Liver (tissue), 9 donors: ENCODE measurements around the gene CDC6. TPM values are rescaled to one million over a fixed set of nuclear protein-coding genes. Genes with fewer than 3 reads are reported as not detected.
"Not testable (repeated sequence)": the region's sequence is repeated elsewhere in the genome, so short reads cannot be mapped to it uniquely, and the experiment has no call there.

Experiments
- DNase-seq: peaks from one replicate; pipeline ENCODE4 v3.0.0-alpha.2; 2017; ENCODE audit warnings: low spot score
- H3K27ac ChIP-seq, 2 donors: one replicate each; pipeline ENCODE4 v1.7.0; 2013; ENCODE audit warnings: inconsistent platforms in 2 of 2, low read length in 2 of 2, control low read depth in 1 of 2, low read depth in 1 of 2, mild to moderate bottlenecking in 1 of 2
- H3K27me3 ChIP-seq, 4 donors: one replicate each; pipeline versions ENCODE4 v1.6.1 to v1.7.0; 2013; ENCODE audit warnings: low read length in 3 of 4, inconsistent platforms in 1 of 4, mild to moderate bottlenecking in 1 of 4, moderate library complexity in 1 of 4; ENCODE audit not compliant: control insufficient read depth in 4 of 4, insufficient read depth in 4 of 4
- H3K36me3 ChIP-seq, 4 donors: one replicate each; pipeline versions ENCODE4 v1.6.1 to v1.7.0; 2013; ENCODE audit warnings: low read length in 3 of 4, mild to moderate bottlenecking in 3 of 4, low read depth in 1 of 4, moderate library complexity in 1 of 4; ENCODE audit not compliant: control insufficient read depth in 4 of 4, insufficient read depth in 3 of 4
- H3K4me1 ChIP-seq, 4 donors: one replicate each; pipeline versions ENCODE4 v1.6.1 to v1.7.0; 2013; ENCODE audit warnings: low read length in 3 of 4, mild to moderate bottlenecking in 3 of 4, moderate library complexity in 1 of 4; ENCODE audit not compliant: control insufficient read depth in 4 of 4, insufficient read depth in 4 of 4
- H3K4me3 ChIP-seq, 3 donors: one replicate each; pipeline versions ENCODE4 v1.6.1 to v1.7.0; 2013; ENCODE audit warnings: low read length in 3 of 3, control low read depth in 1 of 3, low read depth in 1 of 3, mild to moderate bottlenecking in 1 of 3
- H3K9ac ChIP-seq, 2 donors: one replicate each; pipeline ENCODE4 v1.7.0; 2013; ENCODE audit warnings: low read length in 2 of 2, mild to moderate bottlenecking in 2 of 2, moderate library complexity in 2 of 2, control low read depth in 1 of 2, low read depth in 1 of 2
- H3K9me3 ChIP-seq, 4 donors: one replicate each; pipeline versions ENCODE4 v1.6.1 to v1.7.0; 2013; ENCODE audit warnings: low read length in 3 of 4; ENCODE audit not compliant: control insufficient read depth in 4 of 4
- ATF3 ChIP-seq: IDR thresholded peaks from 2 replicates; pipeline ENCODE4 v1.6.1; 2016; ENCODE audit warnings: antibody characterized with exemption
- EGR1 ChIP-seq, 2 donors: IDR thresholded peaks; 2 replicates each; pipeline ENCODE4 v1.6.1; 2016 to 2018; ENCODE audit warnings: antibody characterized with exemption in 2 of 2, low read depth in 2 of 2
- GABPA ChIP-seq, 2 donors: IDR thresholded peaks in 1 of 2; conservative IDR thresholded peaks in 1 of 2; 2 replicates each; pipeline ENCODE4 v1.6.1; 2016; ENCODE audit warnings: antibody characterized with exemption in 2 of 2, mild to moderate bottlenecking in 1 of 2, moderate library complexity in 1 of 2
- HNF4A ChIP-seq, 2 donors: conservative IDR thresholded peaks; 2 replicates each; pipeline ENCODE4 v1.6.1; 2016; ENCODE audit warnings: antibody characterized with exemption in 2 of 2, mild to moderate bottlenecking in 2 of 2
- HNF4G ChIP-seq: IDR thresholded peaks from 2 replicates; pipeline ENCODE4 v1.6.1; 2016; ENCODE audit warnings: antibody characterized with exemption
- JUND ChIP-seq, 2 donors: IDR thresholded peaks; 2 replicates each; pipeline ENCODE4 v1.6.1; 2016; ENCODE audit warnings: antibody characterized with exemption in 2 of 2
- MAX ChIP-seq: IDR thresholded peaks from 2 replicates; pipeline ENCODE4 v1.6.1; 2016; ENCODE audit warnings: antibody characterized with exemption
- RAD21 ChIP-seq, 2 donors: IDR thresholded peaks; 2 replicates each; pipeline ENCODE4 v1.6.1; 2016; ENCODE audit warnings: antibody characterized with exemption in 2 of 2, mild to moderate bottlenecking in 2 of 2
- RXRA ChIP-seq, 2 donors: IDR thresholded peaks; 2 replicates each; pipeline ENCODE4 v1.6.1; 2017 to 2018; ENCODE audit warnings: antibody characterized with exemption in 2 of 2, mild to moderate bottlenecking in 1 of 2
- SP1 ChIP-seq: IDR thresholded peaks from 2 replicates; pipeline ENCODE4 v1.6.1; 2018; ENCODE audit warnings: antibody characterized with exemption, mild to moderate bottlenecking
- TAF1 ChIP-seq: conservative IDR thresholded peaks from 2 replicates; pipeline ENCODE4 v1.6.1; 2016; ENCODE audit warnings: antibody characterized with exemption, mild to moderate bottlenecking
- YY1 ChIP-seq: IDR thresholded peaks from 2 replicates; pipeline ENCODE4 v1.6.1; 2016; ENCODE audit warnings: antibody characterized with exemption, mild to moderate bottlenecking
- ZBTB33 ChIP-seq: IDR thresholded peaks from 2 replicates; pipeline ENCODE4 v1.6.1; 2016; ENCODE audit warnings: antibody characterized with exemption
- WGBS: extraction: QIAGEN DNeasy Blood & Tissue Kit; methylation state at CpG from one replicate; pipeline ENCODE4 v1.1.7; 2013; 5-methylcytosine and 5-hydroxymethylcytosine counted together
- polyA plus RNA-seq, 2 donors: library from polyadenylated mRNA; stranded (reverse) in 1 of 2; unstranded in 1 of 2; fragments of 200-250 nt in 1 of 2; fragments of >200 nt in 1 of 2; fragmentation: Nextera tagmentation in 1 of 2; extraction: Ambion mirVana in 1 of 2; gene quantifications; one replicate each; pipeline versions ENCODE4 v1.2.1 to v1.2.3, GENCODE V29; 2013 to 2015
- total RNA-seq, 2 donors: library from RNA; depleted of rRNA; stranded (reverse); fragments of >200 nt; gene quantifications; one replicate each; pipeline ENCODE4 v1.2.3, GENCODE V29; 2014
- TF ChIP-seq, protein P1 (sequence below): IDR thresholded peaks from 2 replicates; pipeline ENCODE4 v1.6.1; 2016; ENCODE audit warnings: antibody characterized with exemption, mild to moderate bottlenecking
- TF ChIP-seq, protein P2 (sequence below): fragments of 150-350 bp; IDR thresholded peaks from 2 replicates; pipeline ENCODE4 v1.5.1; 2017; ENCODE audit warnings: improper control_type of control experiment, low read depth, low read length; ENCODE audit not compliant: missing input control
- donor health status: healthy.
- donor health status: healthy.
- donor health status: healthy.
- donor health status: healthy.
- donor health status: healthy.

CDC6 gene
- total and polyA plus RNA-seq, 4 donors: 0.54 to 16.5 (median 2.5) TPM

- Histone ChIP-seq H3K9ac (no peak overlapping the region), H3K27me3 (no peaks in the 10 kb centered on the region), H3K4me3 (no peak overlapping the region), H3K36me3 (no peaks in the 10 kb centered on the region), H3K4me1 (peaks cover 0 to 14% (median 12%) of the 10 kb centered on the region in 4 donors), H3K9me3 (no peaks in the 10 kb centered on the region), H3K27ac (no peak overlapping the region)
- DNase-seq: no peak
- TF ChIP-seq RXRA (IDR thresholded peaks at IDR 0.05): peak; percentile 12 to 23
- TF ChIP-seq, protein P1, sequence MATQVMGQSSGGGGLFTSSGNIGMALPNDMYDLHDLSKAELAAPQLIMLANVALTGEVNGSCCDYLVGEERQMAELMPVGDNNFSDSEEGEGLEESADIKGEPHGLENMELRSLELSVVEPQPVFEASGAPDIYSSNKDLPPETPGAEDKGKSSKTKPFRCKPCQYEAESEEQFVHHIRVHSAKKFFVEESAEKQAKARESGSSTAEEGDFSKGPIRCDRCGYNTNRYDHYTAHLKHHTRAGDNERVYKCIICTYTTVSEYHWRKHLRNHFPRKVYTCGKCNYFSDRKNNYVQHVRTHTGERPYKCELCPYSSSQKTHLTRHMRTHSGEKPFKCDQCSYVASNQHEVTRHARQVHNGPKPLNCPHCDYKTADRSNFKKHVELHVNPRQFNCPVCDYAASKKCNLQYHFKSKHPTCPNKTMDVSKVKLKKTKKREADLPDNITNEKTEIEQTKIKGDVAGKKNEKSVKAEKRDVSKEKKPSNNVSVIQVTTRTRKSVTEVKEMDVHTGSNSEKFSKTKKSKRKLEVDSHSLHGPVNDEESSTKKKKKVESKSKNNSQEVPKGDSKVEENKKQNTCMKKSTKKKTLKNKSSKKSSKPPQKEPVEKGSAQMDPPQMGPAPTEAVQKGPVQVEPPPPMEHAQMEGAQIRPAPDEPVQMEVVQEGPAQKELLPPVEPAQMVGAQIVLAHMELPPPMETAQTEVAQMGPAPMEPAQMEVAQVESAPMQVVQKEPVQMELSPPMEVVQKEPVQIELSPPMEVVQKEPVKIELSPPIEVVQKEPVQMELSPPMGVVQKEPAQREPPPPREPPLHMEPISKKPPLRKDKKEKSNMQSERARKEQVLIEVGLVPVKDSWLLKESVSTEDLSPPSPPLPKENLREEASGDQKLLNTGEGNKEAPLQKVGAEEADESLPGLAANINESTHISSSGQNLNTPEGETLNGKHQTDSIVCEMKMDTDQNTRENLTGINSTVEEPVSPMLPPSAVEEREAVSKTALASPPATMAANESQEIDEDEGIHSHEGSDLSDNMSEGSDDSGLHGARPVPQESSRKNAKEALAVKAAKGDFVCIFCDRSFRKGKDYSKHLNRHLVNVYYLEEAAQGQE: no peak
- no peak for TF ChIP-seq JUND (IDR thresholded peaks at IDR 0.05)
- TF ChIP-seq HNF4A (conservative IDR thresholded peaks at IDR 0.05): no peak
- TF ChIP-seq RAD21 (IDR thresholded peaks at IDR 0.05): peak; percentile 97 to 99
- TF ChIP-seq GABPA (IDR thresholded peaks at IDR 0.05 in 1 of 2, conservative IDR thresholded peaks at IDR 0.05 in 1 of 2): no peak
- no peak for TF ChIP-seq HNF4G
- no peak for TF ChIP-seq EGR1 (IDR thresholded peaks at IDR 0.05; ENCODE audit: low read depth in 2 of 2)
- TF ChIP-seq ZBTB33: no peak
- TF ChIP-seq SP1: no peak
- no peak for TF ChIP-seq TAF1
- TF ChIP-seq, protein P2, sequence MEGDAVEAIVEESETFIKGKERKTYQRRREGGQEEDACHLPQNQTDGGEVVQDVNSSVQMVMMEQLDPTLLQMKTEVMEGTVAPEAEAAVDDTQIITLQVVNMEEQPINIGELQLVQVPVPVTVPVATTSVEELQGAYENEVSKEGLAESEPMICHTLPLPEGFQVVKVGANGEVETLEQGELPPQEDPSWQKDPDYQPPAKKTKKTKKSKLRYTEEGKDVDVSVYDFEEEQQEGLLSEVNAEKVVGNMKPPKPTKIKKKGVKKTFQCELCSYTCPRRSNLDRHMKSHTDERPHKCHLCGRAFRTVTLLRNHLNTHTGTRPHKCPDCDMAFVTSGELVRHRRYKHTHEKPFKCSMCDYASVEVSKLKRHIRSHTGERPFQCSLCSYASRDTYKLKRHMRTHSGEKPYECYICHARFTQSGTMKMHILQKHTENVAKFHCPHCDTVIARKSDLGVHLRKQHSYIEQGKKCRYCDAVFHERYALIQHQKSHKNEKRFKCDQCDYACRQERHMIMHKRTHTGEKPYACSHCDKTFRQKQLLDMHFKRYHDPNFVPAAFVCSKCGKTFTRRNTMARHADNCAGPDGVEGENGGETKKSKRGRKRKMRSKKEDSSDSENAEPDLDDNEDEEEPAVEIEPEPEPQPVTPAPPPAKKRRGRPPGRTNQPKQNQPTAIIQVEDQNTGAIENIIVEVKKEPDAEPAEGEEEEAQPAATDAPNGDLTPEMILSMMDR: peak; percentile 86
- WGBS: 43% methylated on average over 4 of the region's 4 CpGs
Observed at GRCh38 chr17:40303009-40303657, 15.5 kb downstream of the CDC6 start.

- no peak for DNase-seq
- H3K9ac ChIP-seq: no peak overlapping the region
- WGBS: 80% methylated on average over 5 of the region's 5 CpGs
Observed at GRCh38 chr17:40303708-40304551, 16.3 kb downstream of the CDC6 start.

GRCh38 chr17:40304552-40304863 lies 16.8 kb downstream of the CDC6 start:
- not testable (repeated sequence) for H3K36me3 ChIP-seq, H3K27ac ChIP-seq

More at GRCh38 chr17:40303708-40304551, 16.3 kb downstream of the CDC6 start:
- no peaks in the 10 kb centered on the region for H3K27me3 ChIP-seq
- no peak overlapping the region for H3K4me3 ChIP-seq
- no peak overlapping the region for H3K27ac ChIP-seq
- H3K36me3 ChIP-seq: no peaks in the 10 kb centered on the region
- no peaks in the 10 kb centered on the region for H3K9me3 ChIP-seq
- TF ChIP-seq RXRA (IDR thresholded peaks at IDR 0.05) (no peak), HNF4A (conservative IDR thresholded peaks at IDR 0.05) (no peak), HNF4G (no peak), MAX (no peak), SP1 (no peak), ATF3 (no peak), YY1 (no peak), GABPA (IDR thresholded peaks at IDR 0.05 in 1 of 2, conservative IDR thresholded peaks at IDR 0.05 in 1 of 2) (no peak)
- H3K4me1 ChIP-seq: peaks cover 2 to 21% (median 18%) of the 10 kb centered on the region in 4 donors

More at GRCh38 chr17:40304552-40304863, 16.8 kb downstream of the CDC6 start:
- H3K4me1 ChIP-seq: peaks cover 4 to 27% (median 24%) of the 10 kb centered on the region in 4 donors
- H3K9me3 ChIP-seq, H3K27me3 ChIP-seq, H3K4me3 ChIP-seq, DNase-seq, H3K9ac ChIP-seq: not testable (repeated sequence)
- 90% methylated on average over 5 of the region's 5 CpGs for WGBS
